ENCODE data around the gene FBXL17. TPM values are rescaled to one million over a fixed set of nuclear protein-coding genes. Genes with fewer than 3 reads are reported as not detected.

The FBXL17 gene
- total RNA-seq, 1 donor from 2014 or later, result 17.5 TPM

DNA sequence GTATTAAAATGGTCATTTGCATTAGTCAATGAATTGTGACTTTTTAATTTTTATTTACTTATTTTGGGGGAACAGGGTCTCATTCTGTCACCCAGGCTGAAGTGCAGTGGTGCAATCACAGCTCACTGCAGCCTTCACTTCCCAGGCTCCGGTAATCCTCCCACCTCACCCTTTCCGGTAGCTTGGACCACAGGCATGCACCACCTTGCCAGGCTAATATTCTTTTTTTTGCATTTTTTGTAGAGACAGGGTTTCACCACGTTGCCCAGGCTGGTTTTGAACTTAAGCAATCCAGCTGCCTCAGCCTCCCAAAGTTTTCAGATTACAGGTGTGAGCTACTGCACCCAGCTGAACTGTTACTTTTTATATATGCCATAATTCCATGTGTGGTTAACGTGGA lies 143.4 kb downstream of the FBXL17 start:
- ATAC-seq, result no peak
- no peaks in the 10 kb centered on the region for H3K36me3 ChIP-seq
- intact Hi-C loops (cut with DNase I), result no loop called here

DNA sequence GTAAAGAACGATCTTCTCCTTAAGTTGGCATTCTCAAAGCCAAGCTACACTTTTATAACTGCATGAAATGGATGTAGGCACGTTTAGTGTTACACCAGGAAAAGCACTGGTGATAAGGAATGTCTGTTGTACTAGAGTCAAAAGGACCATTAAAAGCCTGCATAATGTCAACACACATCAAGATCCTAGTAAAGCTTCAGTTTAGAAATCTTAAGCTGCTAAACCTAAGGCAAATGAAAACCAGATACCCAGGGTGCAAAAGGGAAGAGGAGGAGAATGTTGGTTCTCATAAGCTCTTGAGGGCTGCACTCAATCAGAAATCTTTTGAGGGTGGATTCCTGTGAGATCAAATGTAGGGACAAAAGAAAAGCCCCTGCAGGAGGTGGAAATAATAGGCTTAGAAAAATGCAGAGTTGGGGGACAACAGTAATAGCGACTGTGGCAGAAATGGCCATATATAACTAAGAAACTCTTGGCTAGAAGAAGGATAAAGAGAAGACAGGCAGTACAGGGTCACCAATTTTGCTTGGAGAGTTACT lies 148.2 kb downstream of the FBXL17 start:
- H3K4me1 ChIP-seq, result no peaks in the 10 kb centered on the region
- ATAC-seq (no peak), DNase-seq (no peak)
- TF ChIP-seq CTCF (IDR thresholded peaks at IDR 0.05), result no peak
- intact Hi-C loops (cut with DNase I), result no loop called here
- no peaks in the 10 kb centered on the region for H3K27me3 ChIP-seq
- no peak overlapping the region for H3K4me3 ChIP-seq
- H3K9me3 ChIP-seq, result no peaks in the 10 kb centered on the region
- no peaks in the 10 kb centered on the region for H3K36me3 ChIP-seq
- H3K27ac ChIP-seq, result no peak overlapping the region

More for the DNA sequence above, 143.4 kb downstream of the FBXL17 start:
- Histone ChIP-seq H3K9me3 (no peaks in the 10 kb centered on the region), H3K27ac (no peak overlapping the region), H3K4me1 (no peaks in the 10 kb centered on the region), H3K27me3 (no peaks in the 10 kb centered on the region), H3K4me3 (no peak overlapping the region)
- TF ChIP-seq CTCF (IDR thresholded peaks at IDR 0.05), result no peak
- no peak for DNase-seq

GRCh38 chr5:108232805-108233204 lies 149.1 kb downstream of the FBXL17 start:
- intact Hi-C loops (cut with DNase I), result no loop called here
- ATAC-seq, result no peak
- TF ChIP-seq CTCF (IDR thresholded peaks at IDR 0.05), result no peak

GRCh38 chr5:108222011-108222410 lies 159.9 kb downstream of the FBXL17 start:
- ATAC-seq (no peak), DNase-seq (no peak)
- H3K27ac ChIP-seq, result no peak overlapping the region
- no peak overlapping the region for H3K4me3 ChIP-seq
- H3K4me1 ChIP-seq, result no peaks in the 10 kb centered on the region
- no peaks in the 10 kb centered on the region for H3K27me3 ChIP-seq
- H3K9me3 ChIP-seq, result no peaks in the 10 kb centered on the region
- intact Hi-C loops (cut with DNase I), result no loop called here
- TF ChIP-seq CTCF (IDR thresholded peaks at IDR 0.05), result no peak
- H3K36me3 ChIP-seq, result no peaks in the 10 kb centered on the region

More at GRCh38 chr5:108232805-108233204, 149.1 kb downstream of the FBXL17 start:
- Histone ChIP-seq H3K4me3 (no peak overlapping the region), H3K27ac (no peak overlapping the region), H3K4me1 (no peaks in the 10 kb centered on the region), H3K27me3 (no peaks in the 10 kb centered on the region), H3K36me3 (no peaks in the 10 kb centered on the region), H3K9me3 (no peaks in the 10 kb centered on the region)
- no peak for DNase-seq

DNA sequence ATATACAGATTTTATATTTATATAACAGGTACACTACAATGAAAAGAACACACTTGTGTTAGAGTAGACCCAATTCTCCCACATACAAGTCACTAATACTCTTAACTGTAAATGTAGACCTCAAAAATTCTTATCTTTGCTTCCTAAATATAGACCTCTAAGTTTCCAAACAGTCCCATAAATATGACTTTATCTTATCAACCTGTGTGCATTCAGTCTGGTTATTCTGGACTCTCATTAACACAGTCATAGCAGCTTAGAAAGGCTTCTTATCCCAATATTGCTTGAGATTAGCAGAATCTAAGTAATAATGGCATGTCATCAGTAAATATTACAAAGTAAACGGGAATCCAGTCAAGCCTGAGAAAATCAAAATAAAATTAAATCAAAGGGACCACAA lies 161.1 kb downstream of the FBXL17 start:
- no peaks in the 10 kb centered on the region for H3K27me3 ChIP-seq
- no peak overlapping the region for H3K4me3 ChIP-seq
- intact Hi-C loops (cut with DNase I), result no loop called here
- DNase-seq (no peak), ATAC-seq (no peak)
- H3K27ac ChIP-seq, result no peak overlapping the region
- no peaks in the 10 kb centered on the region for H3K36me3 ChIP-seq
- no peak for TF ChIP-seq CTCF (IDR thresholded peaks at IDR 0.05)
- H3K9me3 ChIP-seq, result no peaks in the 10 kb centered on the region
- H3K4me1 ChIP-seq, result no peaks in the 10 kb centered on the region

- no peak for ATAC-seq
- Histone ChIP-seq H3K27me3 (no peaks in the 10 kb centered on the region), H3K4me1 (no peaks in the 10 kb centered on the region), H3K9me3 (no peaks in the 10 kb centered on the region), H3K4me3 (no peak overlapping the region), H3K27ac (no peak overlapping the region), H3K36me3 (no peaks in the 10 kb centered on the region)
- DNase-seq, result no peak
- intact Hi-C loops (cut with DNase I), result no loop called here
- TF ChIP-seq CTCF (IDR thresholded peaks at IDR 0.05), result no peak
These were observed 165.0 kb downstream of the FBXL17 start for GRCh38 chr5:108216890-108217289.

All from upper lobe of right lung (tissue), 1 donor.